Loucy (cell line): Measurements from ENCODE around the gene GET4.

Experiments
- H2AFZ ChIP-seq: fragments of 200-600 bp; sonication (generic); 2 replicates; pipeline ENCODE4 v1.6.0; 2016; ENCODE audit warnings: antibody characterized with exemption, mild to moderate bottlenecking, low read length, moderate library complexity
- H3F3A ChIP-seq: fragments of 200-600 bp; 2 replicates; pipeline ENCODE4 v1.6.0; 2016; ENCODE audit warnings: antibody characterized with exemption, low read depth, mild to moderate bottlenecking
- H3K27me3 ChIP-seq: fragments of 200-600 bp; sonication (generic); 2 replicates; pipeline ENCODE4 v1.6.1; 2014; ENCODE audit warnings: low read length, mild to moderate bottlenecking; ENCODE audit not compliant: insufficient read depth, poor library complexity, severe bottlenecking
- H3K36me3 ChIP-seq: fragments of 200-600 bp; sonication (generic); 2 replicates; pipeline ENCODE4 v1.6.1; 2016; ENCODE audit warnings: low read length; ENCODE audit not compliant: insufficient read depth
- H3K4me1 ChIP-seq: fragments of 200-600 bp; sonication (generic); 2 replicates; pipeline ENCODE4 v1.5.1; 2014; ENCODE audit warnings: low read length, mild to moderate bottlenecking; ENCODE audit not compliant: insufficient read depth, poor library complexity, severe bottlenecking
- H3K4me2 ChIP-seq: fragments of 200-600 bp; sonication (generic); 2 replicates; pipeline ENCODE4 v1.6.0; 2014; ENCODE audit warnings: antibody characterized with exemption, low read length, low read depth, mild to moderate bottlenecking; ENCODE audit not compliant: poor library complexity, severe bottlenecking
- H3K4me3 ChIP-seq: fragments of 200-600 bp; sonication (generic); 2 replicates; pipeline ENCODE4 v1.5.1; 2014; ENCODE audit warnings: low read length, mild to moderate bottlenecking, mixed read lengths; ENCODE audit not compliant: poor library complexity, severe bottlenecking
- H3K79me2 ChIP-seq: fragments of 200-600 bp; sonication (generic); 2 replicates; pipeline ENCODE4 v1.6.1; 2014; ENCODE audit warnings: low read length; ENCODE audit not compliant: insufficient read depth
- H3K9ac ChIP-seq: fragments of 200-600 bp; sonication (generic); 2 replicates; pipeline ENCODE4 v1.6.0; 2014; ENCODE audit warnings: mild to moderate bottlenecking, low read depth, low read length, moderate library complexity; ENCODE audit not compliant: poor library complexity, severe bottlenecking
- H3K9me2 ChIP-seq: fragments of 200-600 bp; sonication (generic); replicated peaks from 2 replicates; pipeline ENCODE4 v1.6.1; 2016; ENCODE audit warnings: low read depth, low read length, mixed read lengths
- H3K9me3 ChIP-seq: fragments of 200-600 bp; sonication (generic); 2 replicates; pipeline ENCODE4 v1.6.1; 2014; ENCODE audit warnings: mild to moderate bottlenecking, antibody characterized with exemption, low read length, low read depth; ENCODE audit not compliant: insufficient read depth
- H4K20me1 ChIP-seq: fragments of 200-600 bp; sonication (generic); 2 replicates; pipeline ENCODE4 v1.6.0; 2014; ENCODE audit warnings: antibody characterized with exemption, low read length, mild to moderate bottlenecking; ENCODE audit not compliant: insufficient read depth, poor library complexity, severe bottlenecking
- CTCF ChIP-seq: fragments of 200-600 bp; sonication (generic); conservative IDR thresholded peaks from 2 replicates; pipeline ENCODE4 v1.5.1; 2014; ENCODE audit warnings: mild to moderate bottlenecking, antibody characterized with exemption, low read length
- EZH2phosphoT487 ChIP-seq: fragments of 200-600 bp; IDR thresholded peaks from 2 replicates; pipeline ENCODE4 v1.6.1; 2018; ENCODE audit warnings: antibody characterized with exemption, mild to moderate bottlenecking, moderate library complexity, borderline replicate concordance

The GET4 gene

GRCh38 chr7:909358-910329 lies 33.3 kb downstream of the GET4 start:
- Histone ChIP-seq H3K4me3 (no peak overlapping the region), H3F3A (no peaks in the 10 kb centered on the region), H3K9ac (no peak overlapping the region), H3K9me3 (no peaks in the 10 kb centered on the region), H3K4me1 (no peaks in the 10 kb centered on the region), H3K9me2 (no peaks in the 10 kb centered on the region), H3K4me2 (no peak overlapping the region), H4K20me1 (no peaks in the 10 kb centered on the region), H3K79me2 (no peaks in the 10 kb centered on the region), H3K27me3 (no peaks in the 10 kb centered on the region), H3K36me3 (no peaks in the 10 kb centered on the region), H2AFZ (no peak overlapping the region)
- TF ChIP-seq CTCF (no peak), EZH2phosphoT487 (no peak)

- no peak overlapping the region for H3K4me2 ChIP-seq
- no peaks in the 10 kb centered on the region for H3K36me3 ChIP-seq
- no peak overlapping the region for H2AFZ ChIP-seq
- H3K79me2 ChIP-seq = no peaks in the 10 kb centered on the region
- H3K9me3 ChIP-seq = no peaks in the 10 kb centered on the region
- H3K4me1 ChIP-seq = no peaks in the 10 kb centered on the region
- TF ChIP-seq EZH2phosphoT487 = no peak
- no peak for TF ChIP-seq CTCF
- no peak overlapping the region for H3K9ac ChIP-seq
- no peak overlapping the region for H3K4me3 ChIP-seq
- no peaks in the 10 kb centered on the region for H4K20me1 ChIP-seq
- H3F3A ChIP-seq = no peaks in the 10 kb centered on the region
- H3K9me2 ChIP-seq = no peaks in the 10 kb centered on the region
- H3K27me3 ChIP-seq = no peaks in the 10 kb centered on the region
These were observed 34.1 kb downstream of the GET4 start for GRCh38 chr7:910441-910861.

GRCh38 chr7:910931-911431 lies 34.6 kb downstream of the GET4 start:
- H3K4me2 ChIP-seq = no peak overlapping the region
- H3K4me1 ChIP-seq = no peaks in the 10 kb centered on the region

More at GRCh38 chr7:910931-911431, 34.6 kb downstream of the GET4 start:
- no peaks in the 10 kb centered on the region for H3K9me2 ChIP-seq
- no peak overlapping the region for H2AFZ ChIP-seq
- H4K20me1 ChIP-seq = no peaks in the 10 kb centered on the region
- H3F3A ChIP-seq = no peaks in the 10 kb centered on the region
- H3K9me3 ChIP-seq = no peaks in the 10 kb centered on the region
- TF ChIP-seq CTCF (no peak), EZH2phosphoT487 (no peak)
- no peaks in the 10 kb centered on the region for H3K79me2 ChIP-seq
- no peaks in the 10 kb centered on the region for H3K27me3 ChIP-seq
- no peak overlapping the region for H3K4me3 ChIP-seq
- H3K36me3 ChIP-seq = no peaks in the 10 kb centered on the region
- H3K9ac ChIP-seq = no peak overlapping the region
